WTC11 (cell line): ENCODE measurements around the gene WDR27. TPM values are rescaled to one million over a fixed set of nuclear protein-coding genes. Genes with fewer than 3 reads are reported as not detected.

Experiments used
- ATAC-seq: fragments of 200-7000 bp; cut with Tn5 transposase; 2 replicates; pipeline ENCODE4 v1.10.0; 2021; ENCODE audit warnings: mild to moderate bottlenecking, moderate library complexity
- CTCF ChIA-PET: fragments of 300-600 bp; sonication (Branson Sonifier 250); formaldehyde crosslinking; loops from one replicate; lab custom pipeline; 2021; ENCODE audit warnings: antibody characterized with exemption; lab: Charles Lee
- POLR2A ChIA-PET: fragments of 350-600 bp; sonication (Branson Sonifier 250); formaldehyde crosslinking; loops from one replicate; lab custom pipeline; 2021; ENCODE audit warnings: antibody characterized with exemption; lab: Charles Lee
- DNase-seq: peaks from one replicate; pipeline ENCODE4 v3.0.0; 2021; ENCODE audit warnings: low spot score
- H3K27ac Mint-ChIP-seq: 2 replicates; pipeline ENCODE4 v1.8.0; 2021; ENCODE audit warnings: mixed read lengths
- H3K27me3 Mint-ChIP-seq: 2 replicates; pipeline ENCODE4 v1.8.0; 2021; ENCODE audit warnings: low read depth, mild to moderate bottlenecking, moderate library complexity, mixed read lengths
- H3K36me3 Mint-ChIP-seq: 2 replicates; pipeline ENCODE4 v1.8.0; 2021; ENCODE audit warnings: mixed read lengths
- H3K4me1 Mint-ChIP-seq: 2 replicates; pipeline ENCODE4 v1.8.0; 2022; ENCODE audit warnings: mixed read lengths
- H3K4me3 Mint-ChIP-seq: 2 replicates; pipeline ENCODE4 v1.8.0; 2021; ENCODE audit warnings: mild to moderate bottlenecking, moderate library complexity, mixed read lengths
- H3K9me3 Mint-ChIP-seq: 2 replicates; pipeline ENCODE4 v1.8.0; 2021; ENCODE audit warnings: mixed read lengths
- ATF3 ChIP-seq: sonication (generic); formaldehyde crosslinking; conservative IDR thresholded peaks from 2 replicates; pipeline ENCODE4 v1.8.1; 2022; ENCODE audit warnings: mild to moderate bottlenecking, missing genetic modification reagents
- CREM ChIP-seq: sonication (generic); formaldehyde crosslinking; IDR thresholded peaks from 2 replicates; pipeline ENCODE4 v1.8.1; 2022; ENCODE audit warnings: mild to moderate bottlenecking, missing genetic modification reagents, moderate library complexity
- CTCF ChIP-seq: fragments of 200-600 bp; IDR thresholded peaks from 2 replicates; pipeline ENCODE4 v1.8.0; 2022; ENCODE audit warnings: antibody characterized with exemption
- FOXP1 ChIP-seq: sonication (generic); formaldehyde crosslinking; IDR thresholded peaks from 2 replicates; pipeline ENCODE4 v1.8.0; 2022; ENCODE audit warnings: missing genetic modification reagents, mild to moderate bottlenecking, moderate library complexity, borderline replicate concordance
- GABPB1 ChIP-seq: sonication (generic); formaldehyde crosslinking; IDR thresholded peaks from 2 replicates; pipeline ENCODE4 v1.8.1; 2023; ENCODE audit warnings: mild to moderate bottlenecking, missing genetic modification reagents
- HMGXB4 ChIP-seq: sonication (generic); formaldehyde crosslinking; IDR thresholded peaks from 2 replicates; pipeline ENCODE4 v1.8.1; 2023; ENCODE audit warnings: mild to moderate bottlenecking, moderate library complexity, missing genetic modification reagents
- IRF1 ChIP-seq: sonication (generic); formaldehyde crosslinking; IDR thresholded peaks from 2 replicates; pipeline ENCODE4 v1.8.0; 2023; ENCODE audit warnings: missing genetic modification reagents
- MYBL2 ChIP-seq: sonication (generic); formaldehyde crosslinking; IDR thresholded peaks from 2 replicates; pipeline ENCODE4 v1.8.1; 2023; ENCODE audit warnings: mild to moderate bottlenecking, moderate library complexity, missing genetic modification reagents
- NFE2L1 ChIP-seq: sonication (generic); formaldehyde crosslinking; IDR thresholded peaks from 2 replicates; pipeline ENCODE4 v1.8.1; 2023; ENCODE audit warnings: missing genetic modification reagents
- NR1H2 ChIP-seq: sonication (generic); formaldehyde crosslinking; IDR thresholded peaks from 2 replicates; pipeline ENCODE4 v1.9.0; 2021; ENCODE audit warnings: mild to moderate bottlenecking, moderate library complexity, missing genetic modification reagents
- PREB ChIP-seq: sonication (generic); formaldehyde crosslinking; IDR thresholded peaks from 2 replicates; pipeline ENCODE4 v1.8.1; 2022; ENCODE audit warnings: mild to moderate bottlenecking, missing genetic modification reagents, moderate library complexity, borderline replicate concordance
- PRRX2 ChIP-seq: fragments of 250-450 bp; sonication (Bioruptor Pico); IDR thresholded peaks from 2 replicates; pipeline ENCODE4 v1.8.0; 2021; ENCODE audit warnings: mild to moderate bottlenecking
- RELA ChIP-seq: sonication (generic); formaldehyde crosslinking; IDR thresholded peaks from 2 replicates; pipeline ENCODE4 v1.8.1; 2022; ENCODE audit warnings: missing genetic modification reagents, mild to moderate bottlenecking, borderline replicate concordance
- SOX15 ChIP-seq: fragments of 250-450 bp; sonication (Bioruptor Pico); IDR thresholded peaks from 2 replicates; pipeline ENCODE4 v1.9.0; 2021; ENCODE audit warnings: mild to moderate bottlenecking
- SP1 ChIP-seq: sonication (generic); formaldehyde crosslinking; conservative IDR thresholded peaks from 2 replicates; pipeline ENCODE4 v1.8.1; 2022; ENCODE audit warnings: missing genetic modification reagents
- ZBTB43 ChIP-seq: sonication (generic); formaldehyde crosslinking; IDR thresholded peaks from 2 replicates; pipeline ENCODE4 v1.8.1; 2023; ENCODE audit warnings: mild to moderate bottlenecking, missing genetic modification reagents
- ZNF317 ChIP-seq: sonication (generic); formaldehyde crosslinking; IDR thresholded peaks from 2 replicates; pipeline ENCODE4 v1.8.1; 2023; ENCODE audit warnings: low read depth, mild to moderate bottlenecking, moderate library complexity, missing genetic modification reagents, borderline replicate concordance
- ZNF512 ChIP-seq: sonication (generic); formaldehyde crosslinking; IDR thresholded peaks from 2 replicates; pipeline ENCODE4 v1.8.1; 2022; ENCODE audit warnings: missing genetic modification reagents, borderline replicate concordance
- ZNF532 ChIP-seq: fragments of 250-450 bp; sonication (Bioruptor Pico); IDR thresholded peaks from 2 replicates; pipeline ENCODE4 v1.9.0; 2021; ENCODE audit warnings: mild to moderate bottlenecking, borderline replicate concordance
- total RNA-seq: library from RNA; stranded (reverse); gene quantifications from 3 replicates; pipeline ENCODE4 v1.2.3, GENCODE V29; 2021

Gene WDR27
- total RNA-seq, 1 experiment from 2014 or later, result 126 TPM

GRCh38 chr6:169629256-169629655 lies 72.6 kb downstream of the WDR27 start:
- ChIA-PET CTCF (interaction anchor here (0.7 kb wide), 2 partner anchors 120 to 161 kb away, joined by 3 to 4 read pairs; no protein-coding TSS in a partner anchor), POLR2A (no interaction called here)
- Mint-ChIP-seq H3K27me3 (no peaks in the 10 kb centered on the region), H3K9me3 (no peaks in the 10 kb centered on the region), H3K4me1 (peaks cover 9% of the 10 kb centered on the region), H3K36me3 (peaks cover 41% of the 10 kb centered on the region), H3K4me3 (no peak overlapping the region), H3K27ac (no peak overlapping the region)
- ATAC-seq, result no peak
- TF ChIP-seq ZNF317 (CRISPR knock-in tag) (no peak), ZNF512 (CRISPR knock-in tag) (no peak), FOXP1 (CRISPR knock-in tag) (no peak), NR1H2 (CRISPR knock-in tag) (no peak), ZNF532 (CRISPR knock-in tag) (no peak), CREM (CRISPR knock-in tag) (no peak), PREB (CRISPR knock-in tag) (no peak), MYBL2 (CRISPR knock-in tag) (no peak), ATF3 (no peak), CTCF (no peak), SP1 (CRISPR knock-in tag) (no peak), GABPB1 (CRISPR knock-in tag) (no peak), SOX15 (CRISPR knock-in tag) (no peak), PRRX2 (no peak), NFE2L1 (no peak), RELA (CRISPR knock-in tag) (no peak), HMGXB4 (CRISPR knock-in tag) (no peak), ZBTB43 (CRISPR knock-in tag) (no peak), IRF1 (CRISPR knock-in tag) (no peak)
- no peak for DNase-seq
